NK-92 treated with Interleukin-12 subunit alpha and Interleukin-12 subunit beta, amount 100 ng/mL, for 24 hours (cell line): ENCODE results near the gene SLC51A.
"Not testable (repeated sequence)": the region's sequence is repeated elsewhere in the genome, so short reads cannot be mapped to it uniquely, and the experiment has no call there.

ENCODE experiments used
- DNase-seq: peaks from one replicate; lab custom pipeline; 2025; lab: John Stamatoyannopoulos, UW

Gene SLC51A

GRCh38 chr3:196193133-196193735, 23.1 kb upstream of the SLC51A start:
- DNase-seq = no peak

- no peak for DNase-seq
Measured at GRCh38 chr3:196193736-196194541, 22.4 kb upstream of the SLC51A start.

GRCh38 chr3:196194542-196194915, 21.8 kb upstream of the SLC51A start:
- DNase-seq = no peak

- DNase-seq = no peak
Measured at GRCh38 chr3:196195664-196196265, 20.6 kb upstream of the SLC51A start.

- DNase-seq = no peak
Measured at GRCh38 chr3:196197524-196197923, 18.8 kb upstream of the SLC51A start.

- no peak for DNase-seq
Measured at GRCh38 chr3:196198081-196198675, 18.2 kb upstream of the SLC51A start.

GRCh38 chr3:196198771-196199753, 17.3 kb upstream of the SLC51A start:
- no peak for DNase-seq

- DNase-seq = no peak
Measured at GRCh38 chr3:196202516-196202970, 13.8 kb upstream of the SLC51A start.

GRCh38 chr3:196203846-196204245, 12.5 kb upstream of the SLC51A start:
- no peak for DNase-seq

- not testable (repeated sequence) for DNase-seq
Measured at GRCh38 chr3:196205442-196206205, 10.7 kb upstream of the SLC51A start.

- DNase-seq = no peak
Measured at GRCh38 chr3:196207159-196207832, 9.0 kb upstream of the SLC51A start.

GRCh38 chr3:196207833-196208607, 8.3 kb upstream of the SLC51A start:
- DNase-seq = no peak

- DNase-seq = no peak
Measured at GRCh38 chr3:196208942-196209695, 7.2 kb upstream of the SLC51A start.

GRCh38 chr3:196209944-196210672, 6.2 kb upstream of the SLC51A start:
- not testable (repeated sequence) for DNase-seq

- DNase-seq = no peak
Measured at GRCh38 chr3:196210673-196211556, 5.4 kb upstream of the SLC51A start, which contains the start of gene ZDHHC19. Gene ZDHHC19 (minus strand): TSS chr3:196211400. CDS start chr3:196211315, 85 bp downstream.

- DNase-seq = no peak
Measured at GRCh38 chr3:196214783-196215441, 1.4 kb upstream of the SLC51A start.
